ENCODE measurements around the gene CDC37. TPM values are rescaled to one million over a fixed set of nuclear protein-coding genes. Genes with fewer than 3 reads are reported as not detected.

CDC37 gene
- total RNA-seq, 3 donors from 2014 or later = 125 to 179 (median 145) TPM

DNA sequence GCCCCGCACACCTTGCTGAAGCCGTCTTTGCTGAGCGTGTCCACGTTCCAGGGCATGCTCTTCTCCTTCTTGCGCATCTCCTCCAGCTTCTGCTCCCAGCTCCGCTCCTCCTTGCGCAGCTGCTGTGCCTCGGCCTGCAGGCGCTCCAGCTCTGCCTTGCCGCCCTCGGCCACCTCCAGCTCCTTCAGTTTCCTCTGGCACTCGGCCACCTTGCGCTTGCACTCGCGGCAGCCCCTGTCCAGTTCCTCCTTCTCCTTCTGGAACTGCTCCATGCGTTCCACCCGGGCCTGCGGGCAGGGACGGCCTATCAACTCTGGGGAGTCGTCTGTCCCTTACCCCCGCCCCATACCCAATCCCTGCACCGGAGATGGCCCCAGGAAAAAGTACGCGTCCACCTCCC is 7.4 kb downstream of the CDC37 start:
- Histone ChIP-seq H3K9me3 (no peaks in the 10 kb centered on the region), H3K4me1 (ENCODE audit: low read depth) (peaks cover 6% of the 10 kb centered on the region), H3K36me3 (ENCODE audit: low read depth) (peaks cover 11% of the 10 kb centered on the region), H3K4me3 (no peak overlapping the region)
- intact Hi-C loops (cut with DNase I, micrococcal nuclease) = no loop called here
- TF ChIP-seq CTCF (IDR thresholded peaks at IDR 0.05) = no peak
- ATAC-seq (no peak), DNase-seq (no peak)

- H3K4me1 ChIP-seq (ENCODE audit: low read depth) = peaks cover 1% of the 10 kb centered on the region
- DNase-seq (no peak), ATAC-seq (no peak)
- TF ChIP-seq CTCF (IDR thresholded peaks at IDR 0.05) = no peak
- peaks cover 11% of the 10 kb centered on the region for H3K36me3 ChIP-seq (ENCODE audit: low read depth)
- H3K4me3 ChIP-seq = no peak overlapping the region
- no peaks in the 10 kb centered on the region for H3K9me3 ChIP-seq
- intact Hi-C loops (cut with DNase I, micrococcal nuclease) = no loop called here
Measured at GRCh38 chr19:10395436-10395835, 7.9 kb downstream of the CDC37 start.

- H3K36me3 ChIP-seq (ENCODE audit: low read depth) = peaks cover 11% of the 10 kb centered on the region
- intact Hi-C loops (cut with DNase I, micrococcal nuclease) = no loop called here
- H3K4me1 ChIP-seq (ENCODE audit: low read depth) = no peaks in the 10 kb centered on the region
- DNase-seq (no peak), ATAC-seq (no peak)
- H3K4me3 ChIP-seq = no peak overlapping the region
- TF ChIP-seq CTCF (IDR thresholded peaks at IDR 0.05) = no peak
- no peaks in the 10 kb centered on the region for H3K9me3 ChIP-seq
Measured at GRCh38 chr19:10395003-10395402, 8.3 kb downstream of the CDC37 start.

DNA sequence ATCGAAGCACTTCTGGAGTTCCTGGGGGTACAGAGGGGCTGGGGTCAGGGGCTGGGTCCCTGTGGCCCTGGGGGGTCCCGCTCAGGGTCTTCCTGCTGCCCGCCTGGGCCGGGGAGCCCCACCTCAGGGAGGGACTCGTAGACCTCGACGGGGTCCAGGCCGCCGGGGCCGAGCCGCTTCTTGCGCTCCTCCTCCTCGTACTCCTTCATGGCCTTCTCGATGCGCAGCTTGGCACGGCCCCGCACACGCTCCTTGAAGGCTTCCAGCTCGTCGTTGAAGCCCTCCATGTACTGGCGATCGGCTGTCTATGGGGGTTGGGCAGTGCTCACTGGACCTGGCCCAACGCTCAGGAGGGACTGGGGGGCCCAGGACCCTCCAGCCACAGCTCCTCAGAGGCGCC is 10.2 kb downstream of the CDC37 start:
- Histone ChIP-seq H3K36me3 (ENCODE audit: low read depth) (peaks cover 11% of the 10 kb centered on the region), H3K4me1 (ENCODE audit: low read depth) (no peaks in the 10 kb centered on the region), H3K4me3 (no peak overlapping the region), H3K9me3 (no peaks in the 10 kb centered on the region)
- no peak for DNase-seq
- TF ChIP-seq CTCF (IDR thresholded peaks at IDR 0.05) = no peak
- intact Hi-C loops (cut with DNase I, micrococcal nuclease) = no loop called here
- ATAC-seq = no peak

GRCh38 chr19:10392120-10392519 is 11.2 kb downstream of the CDC37 start:
- TF ChIP-seq CTCF (IDR thresholded peaks at IDR 0.05) = no peak
- Histone ChIP-seq H3K4me3 (no peak overlapping the region), H3K9me3 (no peaks in the 10 kb centered on the region), H3K36me3 (ENCODE audit: low read depth) (peaks cover 11% of the 10 kb centered on the region), H3K4me1 (ENCODE audit: low read depth) (no peaks in the 10 kb centered on the region)
- intact Hi-C loops (cut with DNase I, micrococcal nuclease) = no loop called here
- ATAC-seq (no peak), DNase-seq (no peak)

- H3K36me3 ChIP-seq (ENCODE audit: low read depth) = peaks cover 11% of the 10 kb centered on the region
- DNase-seq (peak in 2 of 3 donors; percentile 69 to 90), ATAC-seq (peak; percentile 80)
- intact Hi-C loops (cut with DNase I, micrococcal nuclease) = no loop called here
- no peaks in the 10 kb centered on the region for H3K4me1 ChIP-seq (ENCODE audit: low read depth)
- H3K9me3 ChIP-seq = no peaks in the 10 kb centered on the region
- peak; percentile 49 for TF ChIP-seq CTCF (IDR thresholded peaks at IDR 0.05)
- no peak overlapping the region for H3K4me3 ChIP-seq
Measured at GRCh38 chr19:10390652-10391286, 12.6 kb downstream of the CDC37 start.

All from mucosa of descending colon (tissue), 3 donors.